Adipose tissue (tissue), 3 donors: Measurements from ENCODE around the gene PBX3. TPM values are rescaled to one million over a fixed set of nuclear protein-coding genes. Genes with fewer than 3 reads are reported as not detected.

Source experiments
- H3K27ac ChIP-seq: one replicate; pipeline ENCODE4 v1.5.1; 2013; ENCODE audit warnings: low read depth, low read length
- WGBS, 3 donors: extraction: QIAGEN DNeasy Blood & Tissue Kit; methylation state at CpG; one replicate each; pipeline ENCODE4 v1.1.7; 2013; 5-methylcytosine and 5-hydroxymethylcytosine counted together
- polyA plus RNA-seq, 3 donors: library from polyadenylated mRNA; stranded (reverse); fragments of 200-250 nt; gene quantifications; one replicate each; pipeline ENCODE4 v1.2.3, GENCODE V29; 2013
- donor health status: healthy with polysubstance abuse.
- donor health status: Bipolar disorder and iron deficiency.
- donor health status: healthy.

The PBX3 gene
- polyA plus RNA-seq, 3 donors: 9.2 to 16.5 (median 13.2) TPM

- no peak overlapping the region for H3K27ac ChIP-seq
- WGBS, 3 donors: 74 to 81% (median 81%) methylated on average over 4 of the region's 4 CpGs
Observed at GRCh38 chr9:125948887-125949596, 201.9 kb downstream of the PBX3 start.

GRCh38 chr9:125949703-125950460 lies 202.7 kb downstream of the PBX3 start:
- WGBS, 3 donors: 88 to 94% (median 93%) methylated on average over 9 of the region's 9 CpGs
- H3K27ac ChIP-seq: no peak overlapping the region

GRCh38 chr9:125950880-125951471 lies 203.8 kb downstream of the PBX3 start:
- 96 to 97% (median 96%) methylated on average over 4 of the region's 4 CpGs for WGBS, 3 donors
- no peak overlapping the region for H3K27ac ChIP-seq

GRCh38 chr9:125953314-125954019 lies 206.3 kb downstream of the PBX3 start:
- H3K27ac ChIP-seq: no peak overlapping the region
- 72 to 97% (median 92%) methylated on average over 12 of the region's 12 CpGs for WGBS, 3 donors

GRCh38 chr9:125956102-125956501 lies 208.9 kb downstream of the PBX3 start:
- 95 to 99% (median 97%) methylated on average over 5 of the region's 5 CpGs for WGBS, 3 donors
- no peak overlapping the region for H3K27ac ChIP-seq

- H3K27ac ChIP-seq: no peak overlapping the region
- 94 to 97% (median 96%) methylated on average over 3 of the region's 3 CpGs for WGBS, 3 donors
Observed at GRCh38 chr9:125959315-125959714, 212.1 kb downstream of the PBX3 start.

- no peak overlapping the region for H3K27ac ChIP-seq
- WGBS, 3 donors: 63 to 79% (median 72%) methylated on average over 6 of the region's 6 CpGs
Observed at GRCh38 chr9:125959951-125960619, 212.9 kb downstream of the PBX3 start.

GRCh38 chr9:125960626-125961025 lies 213.5 kb downstream of the PBX3 start:
- H3K27ac ChIP-seq: no peak overlapping the region
- 93 to 97% (median 94%) methylated on average over 8 of the region's 8 CpGs for WGBS, 3 donors

GRCh38 chr9:125961072-125961471 lies 213.9 kb downstream of the PBX3 start:
- no peak overlapping the region for H3K27ac ChIP-seq
- 66 to 86% (median 75%) methylated on average over 7 of the region's 7 CpGs for WGBS, 3 donors

- 85 to 91% (median 90%) methylated on average over 2 of the region's 2 CpGs for WGBS, 3 donors
- no peak overlapping the region for H3K27ac ChIP-seq
Observed at GRCh38 chr9:125963932-125964331, 216.8 kb downstream of the PBX3 start.

- WGBS, 3 donors: 87 to 95% (median 92%) methylated on average over 6 of the region's 6 CpGs
- H3K27ac ChIP-seq: no peak overlapping the region
Observed at GRCh38 chr9:125964702-125965225, 217.6 kb downstream of the PBX3 start.

GRCh38 chr9:125965477-125965876 lies 218.3 kb downstream of the PBX3 start:
- H3K27ac ChIP-seq: no peak overlapping the region

GRCh38 chr9:125966466-125966865 lies 219.3 kb downstream of the PBX3 start:
- H3K27ac ChIP-seq: no peak overlapping the region
- 81 to 88% (median 83%) methylated on average over 9 of the region's 9 CpGs for WGBS, 3 donors

More at GRCh38 chr9:125965477-125965876, 218.3 kb downstream of the PBX3 start:
- WGBS, 3 donors: 81 to 89% (median 85%) methylated on average over 10 of the region's 10 CpGs

- H3K27ac ChIP-seq: no peak overlapping the region
- WGBS, 3 donors: 89% methylated on average over 11 of the region's 11 CpGs
Observed at GRCh38 chr9:125966959-125967711, 220.0 kb downstream of the PBX3 start.

- 77 to 81% (median 78%) methylated on average over 6 of the region's 6 CpGs for WGBS, 3 donors
- H3K27ac ChIP-seq: no peak overlapping the region
Observed at GRCh38 chr9:125968714-125969374, 221.7 kb downstream of the PBX3 start.

- H3K27ac ChIP-seq: no peak overlapping the region
- 75 to 82% (median 76%) methylated on average over 5 of the region's 5 CpGs for WGBS, 3 donors
Observed at GRCh38 chr9:125969462-125969861, 222.3 kb downstream of the PBX3 start.

- 69 to 82% (median 78%) methylated on average over 5 of the region's 5 CpGs for WGBS, 3 donors
Observed at GRCh38 chr9:125969868-125970267, 222.7 kb downstream of the PBX3 start.

More at GRCh38 chr9:125969868-125970267, 222.7 kb downstream of the PBX3 start:
- H3K27ac ChIP-seq: no peak overlapping the region
